Smooth muscle cell of the brain vasculature (primary cell): Measurements from ENCODE around the gene TMEM31.

ENCODE experiments used
- DNase-seq: peaks from one replicate; pipeline ENCODE4 v3.0.0-alpha.2; 2012; ENCODE audit warnings: low read depth, low spot score

Gene TMEM31

GRCh38 chrX:103710609-103711008 is at the start of gene TMEM31:
Gene TMEM31 (plus strand): TSS chrX:103710909. CDS start chrX:103712259, 1,350 bp downstream.
- no peak for DNase-seq

- DNase-seq: no peak
Measured at GRCh38 chrX:103663981-103664762, 46.5 kb upstream of the TMEM31 start.

- DNase-seq: no peak
Measured at GRCh38 chrX:103666202-103667107, 44.3 kb upstream of the TMEM31 start.

- DNase-seq: no peak
Measured at GRCh38 chrX:103669745-103670144, 41.0 kb upstream of the TMEM31 start.

GRCh38 chrX:103674531-103675454 is 35.9 kb upstream of the TMEM31 start:
- no peak for DNase-seq

GRCh38 chrX:103678199-103678993 is 32.3 kb upstream of the TMEM31 start:
- no peak for DNase-seq

- DNase-seq: no peak
Measured at GRCh38 chrX:103681443-103681842, 29.3 kb upstream of the TMEM31 start.

GRCh38 chrX:103685396-103685795 is 25.3 kb upstream of the TMEM31 start:
- DNase-seq: no peak

GRCh38 chrX:103686199-103687072 is 24.3 kb upstream of the TMEM31 start, which contains the start of gene MORF4L2:
Gene MORF4L2 (minus strand): TSS chrX:103686699. CDS start chrX:103677027, 9,672 bp downstream.
- DNase-seq: peak; percentile 87

- DNase-seq: peak; percentile 55
Measured at GRCh38 chrX:103687073-103687695, 23.5 kb upstream of the TMEM31 start.

GRCh38 chrX:103687696-103688201 is 23.0 kb upstream of the TMEM31 start:
- DNase-seq: peak; percentile 43

GRCh38 chrX:103688946-103689345 is 21.8 kb upstream of the TMEM31 start:
- no peak for DNase-seq

- DNase-seq: no peak
Measured at GRCh38 chrX:103691059-103691458, 19.6 kb upstream of the TMEM31 start.

GRCh38 chrX:103697687-103698086 is 13.0 kb upstream of the TMEM31 start:
- no peak for DNase-seq

- no peak for DNase-seq
Measured at GRCh38 chrX:103699243-103699642, 11.5 kb upstream of the TMEM31 start.

GRCh38 chrX:103704863-103705262 is 5.8 kb upstream of the TMEM31 start:
- no peak for DNase-seq

- peak; percentile 13 for DNase-seq
Measured at GRCh38 chrX:103716962-103717361, 6.3 kb downstream of the TMEM31 start.

- no peak for DNase-seq
Measured at GRCh38 chrX:103718120-103718519, 7.4 kb downstream of the TMEM31 start.

GRCh38 chrX:103722505-103722904 is 11.8 kb downstream of the TMEM31 start:
- no peak for DNase-seq
